Measurements from ENCODE around the gene ACP1.
"Not testable (repeated sequence)": the region's sequence is repeated elsewhere in the genome, so short reads cannot be mapped to it uniquely, and the experiment has no call there.

GRCh38 chr2:315925-316324, 51.2 kb downstream of the ACP1 start:
- not testable (repeated sequence) for TF ChIP-seq CTCF (IDR thresholded peaks at IDR 0.05; ENCODE audit: control extremely low read depth in 1 of 3, insufficient read depth in 1 of 3, low read depth in 1 of 3, low read length in 3 of 3); POLR2A (IDR thresholded peaks at IDR 0.05; ENCODE audit: control extremely low read depth in 1 of 2, low read depth in 2 of 2, low read length in 2 of 2); JUN (IDR thresholded peaks at IDR 0.05; ENCODE audit: low read depth, low read length); CHD2 (IDR thresholded peaks at IDR 0.05; ENCODE audit: low read length); NANOG (IDR thresholded peaks at IDR 0.05; ENCODE audit: insufficient read depth, low read depth, low read length, poor library complexity, severe bottlenecking); EP300 (IDR thresholded peaks at IDR 0.05; ENCODE audit: borderline replicate concordance in 1 of 2, low read depth in 2 of 2, low read length in 2 of 2); JUND (IDR thresholded peaks at IDR 0.05; ENCODE audit: low read length); SUZ12 (IDR thresholded peaks at IDR 0.05; ENCODE audit: low read length); CREB1 (IDR thresholded peaks at IDR 0.05); MAX (IDR thresholded peaks at IDR 0.05); YY1 (IDR thresholded peaks at IDR 0.05; ENCODE audit: low read depth, low read length); EZH2 (IDR thresholded peaks at IDR 0.05; ENCODE audit: low read depth, low read length, severe bottlenecking)
- TF ChIP-seq, protein P1, sequence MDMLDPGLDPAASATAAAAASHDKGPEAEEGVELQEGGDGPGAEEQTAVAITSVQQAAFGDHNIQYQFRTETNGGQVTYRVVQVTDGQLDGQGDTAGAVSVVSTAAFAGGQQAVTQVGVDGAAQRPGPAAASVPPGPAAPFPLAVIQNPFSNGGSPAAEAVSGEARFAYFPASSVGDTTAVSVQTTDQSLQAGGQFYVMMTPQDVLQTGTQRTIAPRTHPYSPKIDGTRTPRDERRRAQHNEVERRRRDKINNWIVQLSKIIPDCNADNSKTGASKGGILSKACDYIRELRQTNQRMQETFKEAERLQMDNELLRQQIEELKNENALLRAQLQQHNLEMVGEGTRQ (IDR thresholded peaks at IDR 0.05; ENCODE audit: low read length) = not testable (repeated sequence)

All from H1 (cell line).